Measurements from ENCODE around the gene ACBD4. TPM values are rescaled to one million over a fixed set of nuclear protein-coding genes. Genes with fewer than 3 reads are reported as not detected.

Gene ACBD4
- total and polyA plus RNA-seq, 2 donors from 2014 or later, result 19.2 to 46.3 TPM

DNA sequence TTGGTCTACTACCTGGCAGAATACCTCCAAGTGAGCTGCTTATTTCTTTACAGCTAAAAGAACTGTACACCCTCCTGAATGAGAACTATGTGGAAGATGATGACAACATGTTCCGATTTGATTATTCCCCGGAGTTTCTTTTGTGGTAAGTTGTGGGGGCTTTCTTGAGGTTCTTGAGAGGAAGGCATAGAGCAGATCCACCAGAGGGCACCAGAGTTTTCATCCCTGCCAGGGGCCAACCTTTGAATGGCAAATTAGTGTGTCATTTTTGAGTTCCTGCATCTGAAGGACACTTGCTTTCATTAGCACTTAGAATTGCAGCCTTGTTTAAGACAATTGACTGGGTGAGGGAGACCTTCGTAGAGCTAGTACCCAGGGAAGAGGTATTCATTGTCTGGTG, 39.3 kb upstream of the ACBD4 start:
- peaks cover 0 to 19% (median 5%) of the 10 kb centered on the region in 3 donors for H3K4me1 ChIP-seq (ENCODE audit: control insufficient read depth in 2 of 3, insufficient read depth in 2 of 3, low read depth in 1 of 3, low read length in 3 of 3)
- H3K27me3 ChIP-seq (ENCODE audit: control insufficient read depth, insufficient read depth, low read length), result no peaks in the 10 kb centered on the region
- FAIRE-seq (no peak), DNase-seq (peak in 1 of 5 donors; percentile 26)
- no peak overlapping the region for H3K4me3 ChIP-seq (ENCODE audit: low read length in 3 of 3)
- H3K27ac ChIP-seq (ENCODE audit: low read depth in 2 of 2, low read length in 2 of 2), result no peak overlapping the region
- no peak overlapping the region for H3K9ac ChIP-seq (ENCODE audit: low read length in 3 of 3)
- TF ChIP-seq, protein P1, sequence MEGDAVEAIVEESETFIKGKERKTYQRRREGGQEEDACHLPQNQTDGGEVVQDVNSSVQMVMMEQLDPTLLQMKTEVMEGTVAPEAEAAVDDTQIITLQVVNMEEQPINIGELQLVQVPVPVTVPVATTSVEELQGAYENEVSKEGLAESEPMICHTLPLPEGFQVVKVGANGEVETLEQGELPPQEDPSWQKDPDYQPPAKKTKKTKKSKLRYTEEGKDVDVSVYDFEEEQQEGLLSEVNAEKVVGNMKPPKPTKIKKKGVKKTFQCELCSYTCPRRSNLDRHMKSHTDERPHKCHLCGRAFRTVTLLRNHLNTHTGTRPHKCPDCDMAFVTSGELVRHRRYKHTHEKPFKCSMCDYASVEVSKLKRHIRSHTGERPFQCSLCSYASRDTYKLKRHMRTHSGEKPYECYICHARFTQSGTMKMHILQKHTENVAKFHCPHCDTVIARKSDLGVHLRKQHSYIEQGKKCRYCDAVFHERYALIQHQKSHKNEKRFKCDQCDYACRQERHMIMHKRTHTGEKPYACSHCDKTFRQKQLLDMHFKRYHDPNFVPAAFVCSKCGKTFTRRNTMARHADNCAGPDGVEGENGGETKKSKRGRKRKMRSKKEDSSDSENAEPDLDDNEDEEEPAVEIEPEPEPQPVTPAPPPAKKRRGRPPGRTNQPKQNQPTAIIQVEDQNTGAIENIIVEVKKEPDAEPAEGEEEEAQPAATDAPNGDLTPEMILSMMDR (IDR thresholded peaks at IDR 0.05; ENCODE audit: borderline replicate concordance, extremely low read depth, insufficient read depth), result peak; percentile 17
- H3K36me3 ChIP-seq (ENCODE audit: control insufficient read depth in 2 of 3, insufficient read depth in 3 of 3, low read length in 3 of 3), result peaks cover 9 to 64% (median 41%) of the 10 kb centered on the region in 3 donors
- H3K9me3 ChIP-seq (ENCODE audit: control insufficient read depth in 2 of 3, insufficient read depth in 1 of 3, low read length in 3 of 3), result no peaks in the 10 kb centered on the region
- intact Hi-C loops (cut with DNase I), result no loop called here

DNA sequence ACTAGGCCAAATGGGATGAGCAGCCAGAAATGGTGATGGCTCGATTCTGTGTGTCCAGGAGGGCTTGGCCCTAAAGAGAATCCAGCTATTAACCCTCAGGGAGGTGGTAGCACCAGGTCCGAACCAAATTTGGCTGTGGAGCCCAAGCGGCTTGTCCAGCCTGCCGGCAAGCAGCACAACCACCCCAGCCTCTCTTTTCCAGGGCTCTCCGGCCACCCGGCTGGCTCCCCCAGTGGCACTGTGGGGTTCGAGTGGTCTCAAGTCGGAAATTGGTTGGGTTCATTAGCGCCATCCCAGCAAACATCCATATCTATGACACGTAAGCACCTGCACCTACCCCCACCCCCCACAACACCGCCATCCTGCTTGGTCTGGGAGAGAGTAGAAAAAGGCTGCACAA, 38.6 kb upstream of the ACBD4 start:
- FAIRE-seq (no peak), DNase-seq (no peak)
- no peak overlapping the region for H3K27ac ChIP-seq (ENCODE audit: low read depth in 2 of 2, low read length in 2 of 2)
- TF ChIP-seq, protein P1 (IDR thresholded peaks at IDR 0.05; ENCODE audit: borderline replicate concordance, extremely low read depth, insufficient read depth), result no peak
- no peaks in the 10 kb centered on the region for H3K9me3 ChIP-seq (ENCODE audit: control insufficient read depth in 2 of 3, insufficient read depth in 1 of 3, low read length in 3 of 3)
- H3K9ac ChIP-seq (ENCODE audit: low read length in 3 of 3), result no peak overlapping the region
- H3K4me3 ChIP-seq (ENCODE audit: low read length in 3 of 3), result no peak overlapping the region
- no peaks in the 10 kb centered on the region for H3K27me3 ChIP-seq (ENCODE audit: control insufficient read depth, insufficient read depth, low read length)
- peaks cover 0 to 18% (median 5%) of the 10 kb centered on the region in 3 donors for H3K4me1 ChIP-seq (ENCODE audit: control insufficient read depth in 2 of 3, insufficient read depth in 2 of 3, low read depth in 1 of 3, low read length in 3 of 3)
- intact Hi-C loops (cut with DNase I), result no loop called here
- H3K36me3 ChIP-seq (ENCODE audit: control insufficient read depth in 2 of 3, insufficient read depth in 3 of 3, low read length in 3 of 3), result peaks cover 9 to 61% (median 42%) of the 10 kb centered on the region in 3 donors

DNA sequence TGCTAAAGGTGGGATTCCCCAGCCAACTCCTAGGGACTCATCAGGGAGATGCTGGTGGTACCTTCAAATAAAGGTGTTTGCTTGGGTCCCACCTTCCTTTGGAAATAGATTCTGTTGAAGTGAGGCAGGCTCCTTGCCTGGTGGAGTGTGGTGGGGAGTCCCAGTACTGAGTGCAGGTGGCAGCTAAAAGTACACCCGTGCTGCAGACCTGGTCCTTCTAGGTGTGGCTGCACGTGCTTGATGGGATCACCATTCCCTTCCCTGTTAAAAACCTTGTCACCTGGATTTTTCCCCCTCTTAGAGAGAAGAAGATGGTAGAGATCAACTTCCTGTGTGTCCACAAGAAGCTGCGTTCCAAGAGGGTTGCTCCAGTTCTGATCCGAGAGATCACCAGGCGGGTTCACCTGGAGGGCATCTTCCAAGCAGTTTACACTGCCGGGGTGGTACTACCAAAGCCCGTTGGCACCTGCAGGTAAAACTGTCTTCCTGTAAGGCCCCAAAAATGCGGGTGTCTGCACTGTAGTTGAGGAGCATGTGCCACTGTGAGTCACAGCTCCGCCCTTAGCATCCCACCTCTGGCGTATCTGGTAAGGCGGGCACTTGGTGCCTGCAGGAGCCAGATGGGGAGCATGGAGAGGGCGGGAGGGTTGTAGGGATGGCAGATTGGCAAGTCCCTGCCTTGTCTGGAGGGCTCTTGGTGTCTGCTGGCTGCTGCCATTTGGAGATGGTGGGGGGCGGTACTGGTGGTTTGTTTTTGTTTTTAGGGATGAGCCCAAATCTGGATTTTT, 37.2 kb upstream of the ACBD4 start:
- no peak for FAIRE-seq
- peaks cover 0 to 5% (median 4%) of the 10 kb centered on the region in 3 donors for H3K4me1 ChIP-seq (ENCODE audit: control insufficient read depth in 2 of 3, insufficient read depth in 2 of 3, low read depth in 1 of 3, low read length in 3 of 3)
- no peak for DNase-seq
- no peak overlapping the region for H3K4me3 ChIP-seq (ENCODE audit: low read length in 3 of 3)
- no peaks in the 10 kb centered on the region for H3K27me3 ChIP-seq (ENCODE audit: control insufficient read depth, insufficient read depth, low read length)
- no peaks in the 10 kb centered on the region for H3K9me3 ChIP-seq (ENCODE audit: control insufficient read depth in 2 of 3, insufficient read depth in 1 of 3, low read length in 3 of 3)
- TF ChIP-seq, protein P1 (IDR thresholded peaks at IDR 0.05; ENCODE audit: borderline replicate concordance, extremely low read depth, insufficient read depth), result no peak
- H3K9ac ChIP-seq (ENCODE audit: low read length in 3 of 3), result no peak overlapping the region
- intact Hi-C loops (cut with DNase I), result no loop called here
- H3K36me3 ChIP-seq (ENCODE audit: control insufficient read depth in 2 of 3, insufficient read depth in 3 of 3, low read length in 3 of 3), result peaks cover 11 to 64% (median 53%) of the 10 kb centered on the region in 3 donors
- no peak overlapping the region for H3K27ac ChIP-seq (ENCODE audit: low read depth in 2 of 2, low read length in 2 of 2)
